Neuronal stem cell (in vitro differentiated cells): ENCODE measurements around the gene IGSF3.

ENCODE experiments used
- DNase-seq: peaks from one replicate; pipeline ENCODE4 v3.0.0-alpha.2; 2013; ENCODE audit warnings: low spot score
- H2AFZ ChIP-seq: one replicate; pipeline ENCODE4 v1.6.1; 2013; ENCODE audit warnings: mild to moderate bottlenecking, low read length, inconsistent platforms
- H2AK5ac ChIP-seq: 2 replicates; pipeline ENCODE4 v1.6.1; 2013; ENCODE audit warnings: low read depth, mild to moderate bottlenecking, inconsistent platforms, low read length, moderate library complexity, mixed read lengths
- H2BK120ac ChIP-seq: 2 replicates; pipeline ENCODE4 v1.6.1; 2013; ENCODE audit warnings: low read depth, mild to moderate bottlenecking, inconsistent platforms, low read length, moderate library complexity, mixed read lengths
- H2BK12ac ChIP-seq: one replicate; pipeline ENCODE4 v1.6.1; 2013; ENCODE audit warnings: low read length, inconsistent platforms
- H2BK15ac ChIP-seq: 2 replicates; pipeline ENCODE4 v1.6.1; 2013; ENCODE audit warnings: mild to moderate bottlenecking, low read length, inconsistent platforms, mixed read lengths
- H2BK5ac ChIP-seq: one replicate; pipeline ENCODE4 v1.6.1; 2013; ENCODE audit warnings: inconsistent platforms, mild to moderate bottlenecking, low read length, moderate library complexity
- H3K14ac ChIP-seq: one replicate; pipeline ENCODE4 v1.6.1; 2013; ENCODE audit warnings: low read length, inconsistent platforms
- H3K18ac ChIP-seq: 2 replicates; pipeline ENCODE4 v1.6.1; 2013; ENCODE audit warnings: low read length, inconsistent platforms
- H3K23ac ChIP-seq: 2 replicates; pipeline ENCODE4 v1.6.1; 2013; ENCODE audit warnings: low read depth, mild to moderate bottlenecking, mixed read lengths, low read length, inconsistent platforms; ENCODE audit not compliant: poor library complexity
- H3K27ac ChIP-seq: replicated peaks from 3 replicates; pipeline ENCODE4 v1.5.1; 2013; ENCODE audit warnings: low read length, inconsistent platforms
- H3K27me3 ChIP-seq, 3 experiments: 2 replicates each; pipeline ENCODE4 v1.6.1; 2013; ENCODE audit warnings: low read length in 3 of 3, mild to moderate bottlenecking in 2 of 3, inconsistent platforms in 1 of 3, low read depth in 1 of 3, mixed read lengths in 1 of 3, moderate library complexity in 1 of 3; ENCODE audit not compliant: control insufficient read depth in 3 of 3, insufficient read depth in 3 of 3
- H3K36me3 ChIP-seq, 2 donors: replicated peaks in 1 of 2; 2 replicates each; pipeline ENCODE4 v1.6.1; 2013; ENCODE audit warnings: low read length in 2 of 2; ENCODE audit not compliant: control insufficient read depth in 2 of 2, insufficient read depth in 2 of 2
- H3K4ac ChIP-seq: 2 replicates; pipeline ENCODE4 v1.6.1; 2013; ENCODE audit warnings: inconsistent platforms, mild to moderate bottlenecking, low read length, moderate library complexity
- H3K4me1 ChIP-seq, 2 donors: 1 replicate in 1 of 2; 2 replicates in 1 of 2; pipeline ENCODE4 v1.6.1; 2013; ENCODE audit warnings: low read length in 2 of 2, low read depth in 1 of 2; ENCODE audit not compliant: control insufficient read depth in 2 of 2, insufficient read depth in 1 of 2
- H3K4me2 ChIP-seq: one replicate; pipeline ENCODE4 v1.6.1; 2013; ENCODE audit warnings: mild to moderate bottlenecking, low read length, inconsistent platforms; ENCODE audit not compliant: insufficient read depth, poor library complexity, severe bottlenecking
- H3K4me3 ChIP-seq, 2 donors: 2 replicates each; pipeline ENCODE4 v1.5.1; 2013; ENCODE audit warnings: low read length in 2 of 2, mild to moderate bottlenecking in 2 of 2, inconsistent platforms in 1 of 2, moderate library complexity in 1 of 2
- H3K79me1 ChIP-seq: one replicate; pipeline ENCODE4 v1.6.1; 2013; ENCODE audit warnings: low read depth, mild to moderate bottlenecking, inconsistent platforms, low read length, moderate library complexity
- H3K9ac ChIP-seq: one replicate; pipeline ENCODE4 v1.6.1; 2013; ENCODE audit warnings: mild to moderate bottlenecking, low read depth, low read length, inconsistent platforms; ENCODE audit not compliant: poor library complexity
- H3K9me3 ChIP-seq, 2 donors: replicated peaks in 1 of 2; 2 replicates each; pipeline versions ENCODE3 to v1.6.1; 2013; ENCODE audit warnings: low read length in 2 of 2, mild to moderate bottlenecking in 2 of 2, inconsistent platforms in 1 of 2, low read depth in 1 of 2, mixed read lengths in 1 of 2, moderate library complexity in 1 of 2; ENCODE audit not compliant: control insufficient read depth in 2 of 2, insufficient read depth in 1 of 2
- H4K8ac ChIP-seq: one replicate; pipeline ENCODE4 v1.6.1; 2013; ENCODE audit warnings: low read depth, mild to moderate bottlenecking, inconsistent platforms, low read length, moderate library complexity
- H4K91ac ChIP-seq: one replicate; pipeline ENCODE4 v1.6.1; 2013; ENCODE audit warnings: low read length, low read depth, mild to moderate bottlenecking, inconsistent platforms; ENCODE audit not compliant: poor library complexity
- WGBS, 2 donors: extraction: QIAGEN DNeasy Blood & Tissue Kit; methylation state at CpG; one replicate each; pipeline ENCODE4 v1.1.7; 2013; ENCODE audit warnings: missing lambda C conversion rate in 2 of 2, mixed read lengths in 1 of 2; ENCODE audit not compliant: insufficient read length in 2 of 2, insufficient replicate concordance in 1 of 2; ENCODE audit errors: extremely low coverage in 2 of 2; 5-methylcytosine and 5-hydroxymethylcytosine counted together

IGSF3 gene

GRCh38 chr1:116553386-116554115 lies 114.0 kb downstream of the IGSF3 start:
- H3K27ac ChIP-seq, result no peak overlapping the region
- no peak overlapping the region for H2BK120ac ChIP-seq
- H3K27me3 ChIP-seq, result no peaks in the 10 kb centered on the region
- no peak overlapping the region for H3K18ac ChIP-seq
- no peaks in the 10 kb centered on the region for H3K79me1 ChIP-seq
- H3K36me3 ChIP-seq, result no peaks in the 10 kb centered on the region
- no peak overlapping the region for H2AFZ ChIP-seq
- H4K91ac ChIP-seq, result no peak overlapping the region
- H3K9me3 ChIP-seq, result no peaks in the 10 kb centered on the region
- H3K4me2 ChIP-seq, result no peak overlapping the region
- no peak overlapping the region for H3K4ac ChIP-seq
- H2BK15ac ChIP-seq, result no peak overlapping the region
- no peak overlapping the region for H4K8ac ChIP-seq
- no peak overlapping the region for H2AK5ac ChIP-seq
- peaks cover 0 to 2% of the 10 kb centered on the region in 2 donors for H3K4me1 ChIP-seq
- WGBS, 2 donors, result no CpG with 5 or more reads among the region's 1 CpG
- no peak overlapping the region for H2BK5ac ChIP-seq
- no peak for DNase-seq
- H2BK12ac ChIP-seq, result no peak overlapping the region
- no peak overlapping the region for H3K14ac ChIP-seq
- no peak overlapping the region for H3K9ac ChIP-seq
- no peak overlapping the region for H3K4me3 ChIP-seq
- no peak overlapping the region for H3K23ac ChIP-seq

DNA sequence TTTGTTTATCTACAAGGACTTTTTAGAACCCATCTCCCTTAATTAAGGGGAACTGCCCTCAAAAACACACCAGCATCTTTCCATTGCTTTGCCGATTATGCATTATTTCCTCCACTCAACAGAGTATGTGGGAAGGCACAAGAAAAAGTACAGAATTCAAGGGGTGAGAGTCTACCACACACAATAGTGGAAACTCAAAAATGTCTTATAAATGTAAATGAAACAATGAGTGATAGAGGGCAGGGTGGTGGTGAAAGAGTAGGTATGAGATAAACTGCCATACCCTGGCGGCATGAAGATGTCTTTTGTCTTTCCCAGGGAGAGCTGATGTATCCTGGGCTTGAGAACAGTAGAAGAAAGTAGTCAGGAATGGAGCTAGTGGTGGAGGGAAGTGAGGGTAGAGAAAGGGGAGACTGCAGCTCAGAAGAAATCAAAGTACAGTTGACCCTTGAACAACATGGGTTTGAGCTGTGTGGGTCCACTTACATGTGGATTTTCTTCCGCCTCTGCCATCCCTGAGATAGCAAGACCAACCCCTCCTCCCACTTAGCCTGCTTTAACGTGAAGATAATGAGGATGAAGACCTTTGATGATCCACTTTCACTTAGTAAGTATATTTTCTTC lies 121.1 kb downstream of the IGSF3 start:
- H3K27me3 ChIP-seq, result peaks cover 0 to 3% (median 0%) of the 10 kb centered on the region in 3 experiments
- H3K9me3 ChIP-seq, result peaks cover 0 to 2% of the 10 kb centered on the region in 2 donors
- no peak overlapping the region for H4K91ac ChIP-seq
- no peak overlapping the region for H3K9ac ChIP-seq
- no peak overlapping the region for H2BK120ac ChIP-seq
- no peaks in the 10 kb centered on the region for H3K79me1 ChIP-seq
- DNase-seq, result no peak
- no peak overlapping the region for H3K4me2 ChIP-seq
- H3K27ac ChIP-seq, result no peak overlapping the region
- no peak overlapping the region for H3K14ac ChIP-seq
- H2AK5ac ChIP-seq, result no peak overlapping the region
- no peak overlapping the region for H2BK12ac ChIP-seq
- no peak overlapping the region for H3K23ac ChIP-seq
- peaks cover 0 to 3% of the 10 kb centered on the region in 2 donors for H3K4me1 ChIP-seq
- no peak overlapping the region for H3K4ac ChIP-seq
- peaks cover 1 to 5% of the 10 kb centered on the region in 2 donors for H3K36me3 ChIP-seq
- H2AFZ ChIP-seq, result no peak overlapping the region
- WGBS, 2 donors, result no CpG with 5 or more reads among the region's 4 CpGs
- H4K8ac ChIP-seq, result no peak overlapping the region
- no peak overlapping the region for H3K18ac ChIP-seq
- no peak overlapping the region for H2BK15ac ChIP-seq
- no peak overlapping the region for H3K4me3 ChIP-seq
- no peak overlapping the region for H2BK5ac ChIP-seq

GRCh38 chr1:116545359-116545705 lies 122.2 kb downstream of the IGSF3 start:
- Histone ChIP-seq H2AFZ (no peak overlapping the region), H3K14ac (no peak overlapping the region), H4K8ac (no peak overlapping the region), H2AK5ac (no peak overlapping the region), H2BK12ac (no peak overlapping the region), H2BK15ac (no peak overlapping the region), H3K79me1 (no peaks in the 10 kb centered on the region), H3K4me2 (no peak overlapping the region), H2BK5ac (no peak overlapping the region), H3K9me3 (peaks cover 0 to 2% of the 10 kb centered on the region in 2 donors), H3K4me3 (no peak overlapping the region), H3K4ac (no peak overlapping the region), H3K27me3 (peaks cover 0 to 3% (median 0%) of the 10 kb centered on the region in 3 experiments), H3K9ac (no peak overlapping the region), H3K36me3 (peaks cover 1 to 5% of the 10 kb centered on the region in 2 donors), H3K27ac (no peak overlapping the region), H2BK120ac (no peak overlapping the region), H4K91ac (no peak overlapping the region), H3K4me1 (peaks cover 0 to 3% of the 10 kb centered on the region in 2 donors), H3K23ac (no peak overlapping the region), H3K18ac (no peak overlapping the region)
- no CpG with 5 or more reads among the region's 2 CpGs for WGBS, 2 donors
- DNase-seq, result no peak

DNA sequence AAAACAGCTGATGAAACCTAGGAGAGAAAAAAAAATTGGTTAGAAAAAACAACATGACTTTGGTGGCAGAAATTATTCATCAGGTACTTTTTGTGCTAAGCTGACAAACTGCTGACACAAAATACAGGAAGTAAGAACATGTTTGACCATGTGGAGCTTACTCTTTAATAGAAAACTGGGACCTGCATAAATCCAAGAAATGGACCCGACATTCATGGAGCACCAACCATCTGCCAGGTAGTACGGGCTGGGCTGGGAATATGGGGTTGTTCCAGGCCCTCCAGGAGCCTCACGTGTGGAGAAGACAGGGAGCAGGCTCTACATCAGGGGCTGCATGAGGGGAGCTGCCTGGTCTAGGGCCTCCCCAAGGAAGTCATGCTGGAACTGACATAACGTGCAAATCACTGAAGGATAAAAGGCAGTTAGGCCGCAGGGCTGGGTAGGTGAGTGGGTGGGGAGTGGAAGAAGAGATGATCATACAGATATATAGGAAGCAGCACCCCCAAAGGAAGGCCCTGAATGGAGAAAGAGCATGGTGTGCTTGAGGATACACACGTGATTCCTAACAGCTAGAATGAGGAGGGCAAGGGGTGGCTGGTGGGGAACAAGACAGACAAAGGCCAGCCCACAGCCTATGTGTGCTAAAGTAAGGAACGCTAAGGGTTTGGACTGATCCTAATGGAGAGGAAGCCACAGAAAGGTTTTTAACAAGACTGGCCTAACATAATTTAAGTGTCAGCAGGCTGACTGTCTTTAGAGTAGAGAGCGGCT lies 122.8 kb downstream of the IGSF3 start:
- Histone ChIP-seq H3K4me3 (no peak overlapping the region), H3K9ac (no peak overlapping the region), H4K91ac (no peak overlapping the region), H3K18ac (no peak overlapping the region), H2AFZ (no peak overlapping the region), H3K4ac (no peak overlapping the region), H2AK5ac (no peak overlapping the region), H3K14ac (no peak overlapping the region), H3K23ac (no peak overlapping the region), H3K27ac (no peak overlapping the region), H3K27me3 (peaks cover 0 to 3% (median 0%) of the 10 kb centered on the region in 3 experiments), H2BK12ac (no peak overlapping the region), H3K36me3 (peaks cover 1 to 5% of the 10 kb centered on the region in 2 donors), H2BK5ac (no peak overlapping the region), H2BK120ac (no peak overlapping the region), H3K4me1 (peaks cover 0 to 3% of the 10 kb centered on the region in 2 donors), H3K79me1 (no peaks in the 10 kb centered on the region), H2BK15ac (no peak overlapping the region), H3K9me3 (peaks cover 0 to 2% of the 10 kb centered on the region in 2 donors), H4K8ac (no peak overlapping the region), H3K4me2 (no peak overlapping the region)
- DNase-seq, result no peak
- no CpG with 5 or more reads among the region's 8 CpGs for WGBS, 2 donors
